RCC 7860 (cell line): ENCODE results near the gene ADRA1B.
A peak's percentile ranks its signal among the peaks of the same experiment; 100 is the strongest.
"Not testable (repeated sequence)": the region's sequence is repeated elsewhere in the genome, so short reads cannot be mapped to it uniquely, and the experiment has no call there.

ENCODE experiments used
- DNase-seq: peaks from one replicate; pipeline ENCODE4 v3.0.0-alpha.2; 2015; ENCODE audit warnings: low spot score
- FAIRE-seq: peaks from 2 replicates; lab custom pipeline; 2012; peaks lifted over from hg19 to GRCh38; lab: Jason Lieb, UNC

Gene ADRA1B

DNA sequence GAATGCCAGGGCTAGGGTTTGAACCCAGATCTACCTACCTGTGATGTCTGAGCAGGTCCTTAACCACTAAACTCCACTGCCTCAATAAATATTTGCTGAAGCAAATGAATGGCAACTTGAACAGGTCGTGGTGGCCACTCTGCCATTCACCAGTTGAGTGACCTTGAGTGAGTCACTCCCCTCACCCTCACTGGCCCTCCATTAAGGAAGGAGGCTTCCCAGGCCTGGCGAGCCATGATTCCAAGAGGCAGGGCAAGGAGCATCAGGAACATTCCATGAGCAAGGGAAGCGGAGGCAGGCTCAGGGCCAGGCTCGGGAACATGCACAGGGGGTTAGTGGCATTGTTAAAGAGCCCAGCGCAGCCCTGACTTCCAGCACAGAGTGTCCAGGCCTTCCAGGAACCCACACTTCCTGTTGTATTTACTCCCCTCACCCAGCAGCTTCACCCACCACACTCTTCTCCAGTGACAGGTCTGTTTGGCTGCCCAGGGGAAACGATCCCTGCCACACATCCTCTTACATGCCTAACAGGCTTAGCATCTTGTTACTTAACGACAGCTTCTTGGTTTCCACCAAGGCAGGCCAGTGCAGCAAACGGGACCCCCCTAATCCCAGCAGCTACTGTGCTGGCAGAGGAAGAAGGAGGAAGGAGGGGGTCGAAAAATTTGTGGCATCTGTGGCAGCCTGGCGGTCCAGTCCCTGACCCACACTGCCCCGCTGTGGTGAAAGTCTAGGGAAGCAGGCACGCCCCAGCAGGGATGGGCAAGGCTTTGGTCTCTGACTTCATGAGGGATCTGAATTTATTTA lies 49.0 kb downstream of the ADRA1B start:
- DNase-seq: peak; percentile 11
- FAIRE-seq: no peak

DNA sequence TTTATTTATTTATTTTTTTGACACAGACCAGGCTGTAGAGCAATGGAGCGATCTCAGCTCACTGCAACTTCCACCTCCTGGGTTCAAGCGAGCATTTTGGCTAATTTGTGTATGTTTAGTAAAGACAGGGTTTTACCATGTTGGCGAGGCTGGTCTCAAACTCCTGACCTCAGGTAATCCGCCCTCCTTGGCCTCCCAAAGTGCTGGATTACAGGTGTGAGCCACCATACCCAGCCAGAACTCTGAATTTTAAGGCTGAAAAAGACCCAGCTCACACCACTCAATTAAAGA lies 49.5 kb downstream of the ADRA1B start:
- DNase-seq, FAIRE-seq: not testable (repeated sequence)

DNA sequence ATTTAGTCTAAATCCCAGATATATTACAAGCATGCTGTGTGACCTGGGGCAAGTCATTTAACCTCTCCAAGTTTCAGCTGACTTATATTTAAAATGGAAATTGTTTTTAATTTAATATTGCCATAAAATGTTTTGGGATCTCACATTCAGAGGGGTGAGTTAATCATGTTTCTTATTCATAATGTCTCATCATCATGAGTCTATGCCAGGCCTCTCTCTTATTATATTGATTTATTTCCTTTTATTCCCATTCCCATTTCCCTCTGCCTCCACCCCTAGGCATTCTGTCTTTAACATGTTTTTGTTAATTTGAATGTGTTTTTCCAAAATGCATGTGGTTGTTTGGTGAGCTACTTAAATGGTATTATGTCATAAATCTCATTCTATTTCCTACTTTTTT lies 53.7 kb downstream of the ADRA1B start:
- DNase-seq (no peak), FAIRE-seq (no peak)

DNA sequence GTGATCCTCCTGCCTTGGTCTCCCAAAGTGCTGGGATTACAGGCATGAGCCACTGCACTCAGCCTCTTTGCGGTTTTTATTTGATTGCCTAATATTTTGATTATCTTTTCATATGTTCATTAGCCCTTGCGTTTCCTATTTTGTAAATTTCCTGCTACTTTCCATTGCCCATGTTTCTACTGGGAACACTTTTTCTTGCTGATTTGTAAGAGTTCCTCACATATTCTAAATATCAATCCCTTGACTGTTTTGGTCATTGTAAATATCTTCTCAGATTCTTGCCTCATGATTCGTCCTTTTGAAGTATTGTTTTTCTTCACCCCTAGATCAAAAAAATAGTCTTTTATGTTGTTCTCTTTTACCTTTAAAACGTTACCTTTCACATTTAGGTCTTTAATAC lies 54.8 kb downstream of the ADRA1B start:
- DNase-seq: no peak
- FAIRE-seq: no peak

DNA sequence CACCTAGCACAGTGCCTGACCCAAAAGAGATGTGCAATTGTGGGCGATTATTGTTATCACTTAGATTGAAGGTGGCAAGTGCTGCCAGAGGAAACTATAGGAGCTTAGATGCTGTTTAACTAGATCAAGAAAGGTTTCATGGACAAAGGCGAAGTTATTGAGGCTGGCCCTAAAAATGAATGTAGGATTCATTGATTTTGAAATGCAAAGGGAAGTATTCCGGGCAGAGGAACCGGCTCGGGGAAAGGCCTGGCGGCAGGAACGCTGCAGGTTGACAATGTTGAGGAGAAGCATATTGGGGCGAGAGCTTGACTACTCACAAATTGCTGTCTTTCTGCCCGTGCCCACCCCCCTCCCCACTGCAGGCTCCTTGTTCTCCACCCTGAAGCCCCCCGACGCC lies 55.2 kb downstream of the ADRA1B start:
- FAIRE-seq: no peak
- no peak for DNase-seq

DNA sequence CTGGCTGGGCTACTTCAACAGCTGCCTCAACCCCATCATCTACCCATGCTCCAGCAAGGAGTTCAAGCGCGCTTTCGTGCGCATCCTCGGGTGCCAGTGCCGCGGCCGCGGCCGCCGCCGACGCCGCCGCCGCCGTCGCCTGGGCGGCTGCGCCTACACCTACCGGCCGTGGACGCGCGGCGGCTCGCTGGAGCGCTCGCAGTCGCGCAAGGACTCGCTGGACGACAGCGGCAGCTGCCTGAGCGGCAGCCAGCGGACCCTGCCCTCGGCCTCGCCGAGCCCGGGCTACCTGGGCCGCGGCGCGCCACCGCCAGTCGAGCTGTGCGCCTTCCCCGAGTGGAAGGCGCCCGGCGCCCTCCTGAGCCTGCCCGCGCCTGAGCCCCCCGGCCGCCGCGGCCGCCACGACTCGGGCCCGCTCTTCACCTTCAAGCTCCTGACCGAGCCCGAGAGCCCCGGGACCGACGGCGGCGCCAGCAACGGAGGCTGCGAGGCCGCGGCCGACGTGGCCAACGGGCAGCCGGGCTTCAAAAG lies 55.7 kb downstream of the ADRA1B start:
- FAIRE-seq: no peak

DNA sequence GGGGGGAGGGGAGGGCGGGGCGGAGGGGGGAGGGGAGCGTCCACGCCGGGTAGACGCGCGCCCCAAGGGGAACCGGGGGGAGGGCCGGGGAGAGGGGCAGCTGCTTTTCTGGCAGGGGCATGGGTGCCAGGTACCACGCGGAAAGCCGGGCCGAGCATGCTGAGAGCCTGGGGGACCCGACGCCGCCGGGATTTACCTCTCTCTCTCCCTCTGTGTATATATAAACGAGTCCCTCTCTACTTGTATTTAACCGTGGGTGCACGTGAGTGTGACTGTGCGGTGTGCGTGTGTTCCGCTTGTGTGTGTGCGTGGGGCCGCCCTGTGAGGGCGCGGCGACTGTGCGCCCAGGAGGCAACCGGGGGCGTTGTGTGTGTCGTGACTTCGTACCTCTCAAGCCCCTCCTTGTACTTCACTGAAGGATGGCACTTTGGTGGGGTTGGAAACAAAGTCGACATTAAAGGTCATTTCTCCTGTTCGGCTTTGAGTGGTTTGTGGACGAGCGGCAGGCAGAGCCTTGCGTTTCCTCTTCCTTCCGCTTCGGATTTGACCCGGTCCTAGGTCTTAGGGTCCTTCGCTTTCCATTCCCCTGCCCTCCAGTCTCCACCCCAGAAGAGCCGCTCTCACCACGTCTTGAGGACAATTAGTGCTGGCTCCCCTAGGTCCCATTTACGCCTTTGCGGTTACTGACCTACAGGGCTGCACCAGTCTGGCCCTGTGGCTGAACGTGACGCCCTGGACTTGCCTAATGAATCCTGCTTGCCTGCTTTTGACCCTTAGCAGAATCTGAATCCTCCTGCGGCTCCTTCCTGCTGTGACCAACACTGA lies 56.5 kb downstream of the ADRA1B start:
- DNase-seq (no peak), FAIRE-seq (no peak)

More for the DNA sequence above, 55.7 kb downstream of the ADRA1B start:
- DNase-seq: no peak

DNA sequence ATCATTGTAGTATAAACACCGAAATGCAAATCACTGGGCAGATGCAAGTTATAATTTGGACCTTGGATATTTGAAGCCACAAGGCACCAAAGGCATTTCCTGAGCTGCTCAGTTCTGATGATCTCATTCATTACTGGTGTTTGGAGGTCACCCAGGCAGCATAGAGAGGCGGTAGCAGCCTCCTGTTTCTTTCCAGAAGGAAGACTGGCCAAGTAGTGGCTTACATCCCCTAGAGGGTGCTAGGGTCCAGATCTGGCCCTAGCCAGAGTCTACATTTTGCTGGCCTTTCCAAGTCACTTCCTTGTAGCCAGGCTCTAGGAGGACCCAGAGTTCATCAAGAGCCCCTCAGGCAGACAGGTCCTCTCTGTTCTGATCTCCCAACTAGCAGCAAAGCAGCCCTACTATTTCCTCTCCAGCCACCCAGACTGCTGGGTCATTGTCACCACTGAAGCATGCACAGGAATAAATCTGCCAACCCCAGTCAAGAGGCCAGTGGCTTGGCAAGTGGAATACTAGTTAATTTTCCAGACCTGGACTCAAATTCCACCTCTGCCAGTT lies 59.3 kb downstream of the ADRA1B start:
- DNase-seq: peak; percentile 90
- FAIRE-seq: peak; percentile 87

DNA sequence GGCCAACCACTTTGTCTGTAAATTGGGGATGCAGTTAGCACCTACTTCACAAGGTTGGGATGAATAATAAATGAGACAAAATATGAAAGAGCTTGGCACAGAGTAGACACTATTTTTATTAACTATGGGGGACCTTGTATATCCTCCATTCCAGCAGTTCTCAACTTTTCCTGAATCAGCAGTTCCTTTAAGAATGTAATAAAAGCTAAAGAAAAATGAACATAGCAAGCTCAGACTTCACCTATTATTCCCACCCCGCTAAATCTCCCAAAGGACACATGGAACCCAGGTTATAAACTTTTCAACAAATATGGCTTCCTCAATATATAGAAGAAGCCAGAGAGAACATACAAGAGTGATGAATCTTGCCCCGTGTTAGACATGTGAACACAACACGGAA lies 60.6 kb downstream of the ADRA1B start:
- no peak for DNase-seq

DNA sequence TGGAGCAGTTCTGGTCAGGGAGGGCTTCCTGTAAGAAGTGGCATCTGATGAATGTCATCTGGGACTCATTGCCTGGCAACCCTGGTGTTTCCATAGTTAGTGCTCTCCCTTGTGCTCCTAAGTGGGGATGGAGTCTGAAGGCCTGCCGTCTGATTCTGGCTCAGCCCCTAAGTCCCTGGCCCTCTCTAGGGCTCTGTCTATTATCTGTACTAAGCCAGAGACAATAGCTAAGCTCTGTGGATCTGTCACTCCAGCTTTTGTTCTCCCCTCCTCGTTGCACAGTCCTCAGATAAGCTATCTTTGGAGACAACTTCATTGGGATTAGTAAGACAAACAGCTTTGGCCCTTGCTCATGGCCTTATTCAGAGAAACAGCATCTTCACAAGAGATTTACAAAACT lies 62.1 kb downstream of the ADRA1B start:
- no peak for FAIRE-seq

More for the DNA sequence above, 60.6 kb downstream of the ADRA1B start:
- FAIRE-seq: no peak

DNA sequence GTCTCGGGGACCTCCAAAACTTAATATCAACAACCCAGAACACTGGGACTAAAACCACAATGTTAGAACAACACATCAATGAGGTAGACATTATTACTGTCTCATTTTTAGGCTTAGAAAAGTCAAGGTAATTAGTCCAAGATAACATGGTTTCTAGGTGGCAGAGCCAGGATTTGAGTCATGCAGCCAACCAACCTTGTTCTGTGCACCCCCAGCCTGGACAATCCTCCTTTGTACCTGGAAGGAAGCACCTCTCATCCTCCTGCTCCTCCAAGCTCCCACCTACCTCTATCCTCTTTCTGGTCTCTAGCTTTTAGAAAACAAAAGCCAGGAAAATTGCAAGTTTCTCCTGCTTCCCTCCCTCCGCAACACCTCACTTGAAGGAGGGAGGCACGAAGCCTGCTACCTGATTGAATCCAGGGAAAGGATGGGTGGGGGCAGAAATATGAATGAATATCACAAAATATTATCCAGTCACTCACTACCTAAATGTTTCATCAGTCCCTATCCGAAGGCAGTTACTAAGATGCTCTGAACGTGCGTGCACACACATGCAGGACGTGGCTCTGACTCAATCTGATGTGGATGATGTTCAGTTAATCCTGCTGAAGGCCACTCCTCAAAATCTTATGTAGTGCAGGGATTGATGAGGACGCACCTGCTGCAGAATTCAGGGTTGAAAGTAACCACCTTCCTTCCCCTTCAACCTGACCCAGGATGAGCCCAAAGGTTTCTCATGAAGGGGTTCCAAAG lies 66.3 kb downstream of the ADRA1B start:
- FAIRE-seq: no peak
- no peak for DNase-seq

More for the DNA sequence above, 62.1 kb downstream of the ADRA1B start:
- DNase-seq: no peak

DNA sequence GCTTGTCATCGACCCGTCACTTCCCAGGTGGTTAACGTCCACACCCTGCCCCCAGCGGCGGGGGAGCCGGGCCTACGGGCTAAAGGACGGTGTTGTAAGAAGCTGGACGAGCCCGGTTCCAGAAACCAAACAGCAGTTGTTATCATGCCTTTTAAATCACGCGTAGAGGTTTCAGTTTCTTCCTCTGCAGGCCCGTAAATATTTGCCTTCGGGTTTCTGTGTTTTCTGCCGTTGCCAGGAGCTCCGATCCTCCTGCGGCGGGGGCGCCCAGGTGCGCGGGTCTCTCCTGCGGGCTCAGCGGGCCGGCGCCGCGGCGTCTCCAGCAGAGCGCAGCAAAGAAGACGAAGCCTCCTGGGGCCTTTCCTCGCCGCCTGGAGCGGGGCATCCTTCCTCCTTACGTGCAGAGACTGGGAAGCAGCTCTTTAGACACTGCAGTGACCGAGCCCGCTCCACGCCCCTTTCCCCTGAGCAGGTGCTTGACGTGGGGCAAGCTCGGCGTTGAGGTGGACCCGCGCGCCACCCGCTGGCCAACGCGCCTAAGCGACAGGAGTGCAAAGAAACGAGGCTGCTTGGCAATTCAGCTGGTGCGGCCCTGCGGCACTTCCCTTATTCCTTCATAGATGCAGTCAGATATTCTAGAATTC lies 70.9 kb downstream of the ADRA1B start:
- no peak for FAIRE-seq

DNA sequence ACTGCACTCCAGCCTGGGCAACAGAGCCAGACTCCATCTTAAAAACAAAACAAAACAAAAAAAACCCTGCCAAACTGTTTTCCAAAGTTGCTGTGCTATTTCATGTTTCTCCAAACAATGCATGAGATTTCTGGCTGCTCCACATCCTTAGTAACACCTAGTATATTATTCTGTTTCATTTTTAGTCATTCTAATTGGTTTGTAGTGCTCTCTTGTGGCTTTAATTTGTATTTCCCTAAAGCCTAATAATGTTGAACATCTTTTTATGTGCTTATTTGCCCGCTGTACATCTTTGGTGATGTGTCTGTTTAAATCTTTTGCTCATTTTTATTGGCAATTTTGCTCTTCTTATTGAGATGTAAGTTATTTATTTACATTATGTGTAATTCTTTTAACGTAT lies 74.2 kb downstream of the ADRA1B start:
- DNase-seq (peak; percentile 25), FAIRE-seq (peak; percentile 41)

More for the DNA sequence above, 70.9 kb downstream of the ADRA1B start:
- DNase-seq: peak; percentile 23

DNA sequence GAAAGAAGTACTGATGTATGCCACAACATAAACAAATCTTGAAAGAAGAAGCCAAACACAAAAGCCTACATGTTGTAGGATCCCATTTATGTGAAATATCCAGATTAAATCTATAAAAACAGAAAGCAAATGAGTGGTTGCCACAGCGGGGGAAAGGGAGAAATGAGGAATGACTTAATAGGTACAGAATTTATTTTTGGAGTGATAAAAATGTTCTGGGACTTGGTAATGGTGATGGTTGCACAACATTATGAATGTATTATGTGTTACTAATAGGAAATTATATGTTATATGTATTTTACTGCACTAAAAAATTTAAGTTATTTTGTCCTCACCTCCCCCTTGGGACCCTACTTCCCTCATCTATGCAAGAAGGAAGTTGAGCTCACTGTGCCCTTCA lies 76.3 kb downstream of the ADRA1B start:
- FAIRE-seq: no peak
- DNase-seq: no peak

DNA sequence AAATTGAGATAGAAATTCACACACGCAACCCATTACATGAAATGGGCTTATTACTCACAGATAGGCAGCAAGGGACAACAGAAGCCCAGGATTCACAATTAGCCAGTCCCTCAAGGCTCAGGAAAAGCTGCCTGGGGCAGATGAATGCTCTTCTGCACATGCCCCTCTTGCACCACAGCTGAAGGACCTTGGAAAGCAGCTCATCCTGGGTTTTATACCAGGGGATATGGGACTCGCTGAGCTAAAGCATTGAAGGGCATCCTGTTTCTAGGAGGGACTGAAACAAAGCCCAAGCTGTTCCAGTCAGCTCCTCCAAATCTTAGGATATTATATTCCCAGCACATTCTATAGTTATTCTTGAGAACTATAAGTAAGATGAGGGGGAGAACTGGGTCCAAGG lies 76.9 kb downstream of the ADRA1B start:
- no peak for FAIRE-seq
- DNase-seq: no peak

DNA sequence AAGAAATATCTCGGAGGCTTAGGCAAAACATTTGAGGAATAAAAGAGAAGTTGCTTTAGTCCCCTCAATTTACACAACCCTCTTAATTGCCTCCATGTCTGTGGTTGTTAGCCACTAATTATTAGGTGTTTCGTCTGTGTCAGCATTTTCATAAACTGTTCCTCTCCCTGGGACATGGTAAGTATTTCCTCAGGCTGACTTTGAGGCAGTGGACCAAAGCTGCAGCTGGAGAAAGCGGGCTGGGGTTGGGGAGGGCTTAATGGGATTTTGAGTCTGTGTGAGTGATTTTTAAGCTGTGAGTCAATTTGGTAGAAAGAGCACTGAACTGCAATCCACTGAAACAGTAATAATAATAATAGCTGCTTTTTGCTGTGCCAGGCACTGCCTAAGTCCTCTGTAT lies 79.6 kb downstream of the ADRA1B start:
- DNase-seq (no peak), FAIRE-seq (no peak)

DNA sequence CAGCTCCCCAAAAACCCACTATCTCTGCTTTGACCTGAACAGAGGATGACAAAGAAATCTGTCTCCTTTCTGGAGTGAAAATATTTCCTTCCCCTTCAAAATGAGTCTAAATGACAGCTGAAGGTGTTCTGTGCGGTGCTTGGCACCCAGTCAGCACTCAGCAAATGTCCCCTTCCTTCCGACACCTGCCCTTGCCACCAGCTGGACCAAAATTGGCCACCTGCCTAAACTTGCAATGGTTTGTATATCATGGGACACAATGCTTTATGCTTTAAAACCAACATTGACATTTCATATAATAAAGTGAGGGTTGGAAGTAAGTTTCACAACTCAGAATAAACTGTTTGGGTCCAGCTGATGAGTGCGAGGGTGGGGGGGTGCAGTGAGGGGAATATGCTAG lies 85.2 kb downstream of the ADRA1B start:
- DNase-seq (no peak), FAIRE-seq (no peak)

DNA sequence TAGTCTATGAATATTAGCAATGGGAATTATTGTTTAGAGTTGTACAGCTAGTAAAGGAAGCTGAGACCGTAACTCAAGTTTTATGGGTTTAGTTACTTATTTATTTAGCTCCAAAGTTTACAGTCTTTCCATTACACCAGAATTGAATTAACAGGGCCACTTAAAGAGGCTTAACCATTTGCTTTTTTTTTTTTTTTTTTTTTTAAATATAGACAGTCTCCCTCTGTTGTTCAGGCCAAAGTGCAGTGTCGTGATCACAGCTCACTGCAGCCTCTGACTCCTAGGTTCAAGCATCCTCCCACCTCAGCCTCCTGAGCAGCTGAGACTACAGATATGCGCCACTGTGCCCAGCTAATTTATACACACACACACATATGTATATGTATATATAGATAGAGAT lies 91.2 kb downstream of the ADRA1B start:
- FAIRE-seq (no peak), DNase-seq (no peak)

DNA sequence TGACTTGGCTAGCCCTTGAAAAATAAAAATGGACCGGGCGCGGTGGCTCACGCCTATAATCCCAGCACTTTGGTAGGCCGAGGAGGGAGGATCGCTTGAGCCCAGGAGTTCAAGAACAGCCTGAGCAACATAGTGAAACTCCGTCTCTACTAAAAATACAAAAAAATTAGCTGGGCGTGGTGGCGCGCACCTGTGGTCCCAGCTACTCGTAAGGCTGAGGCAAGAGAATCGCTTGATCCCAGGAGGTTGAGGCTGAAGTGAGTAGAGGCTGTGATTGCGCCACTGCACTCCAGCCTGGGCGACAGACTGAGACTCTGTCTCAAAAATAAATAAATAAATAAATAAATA lies 92.2 kb downstream of the ADRA1B start:
- FAIRE-seq, DNase-seq: not testable (repeated sequence)

DNA sequence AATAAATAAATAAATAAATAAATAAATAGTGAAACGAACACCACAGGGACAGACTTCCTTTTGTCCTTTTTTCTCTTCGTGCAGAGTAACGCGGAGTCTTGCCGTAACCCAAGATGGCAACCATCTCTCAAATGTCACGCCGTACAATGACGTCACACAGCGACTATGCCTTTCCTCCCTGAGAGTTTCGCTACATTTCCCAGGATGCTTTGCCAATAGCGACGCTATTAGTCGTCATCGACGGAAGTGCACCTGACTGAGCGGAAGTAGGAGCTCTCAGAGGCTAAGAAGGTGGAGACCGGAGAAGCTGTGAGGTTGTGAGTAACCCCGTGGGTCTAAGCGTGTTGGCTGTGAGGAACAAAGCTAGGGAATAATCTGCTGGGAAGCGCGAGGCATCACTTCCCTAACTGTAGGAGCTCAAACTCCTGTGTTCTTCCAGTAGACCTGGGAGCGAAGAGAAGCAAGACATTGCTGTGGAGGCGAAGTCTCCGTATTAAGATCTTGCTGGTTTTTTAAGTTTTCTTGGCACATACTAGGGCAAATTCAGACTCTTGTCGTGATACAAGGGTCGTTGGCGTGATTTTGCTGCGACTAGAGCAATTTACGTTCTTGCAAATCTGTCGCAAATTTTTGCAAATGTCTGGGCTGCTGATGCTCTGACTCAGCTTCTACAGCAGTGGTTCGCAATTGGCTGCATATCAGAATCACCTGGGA lies 92.8 kb downstream of the ADRA1B start, which contains the start of gene TTC1:
Gene TTC1 (plus strand): TSS at position 263 of the 714 bp plus-strand sequence. CDS start 1,390 bp downstream, outside the sequence.
- DNase-seq (peak; percentile 94), FAIRE-seq (peak; percentile 90)
